Liver (tissue), 3 donors: ENCODE measurements around the gene SH3PXD2A.

Source experiments
- CTCF ChIP-seq: fragments of 150-350 bp; IDR thresholded peaks from 2 replicates; pipeline ENCODE4 v1.5.1; 2017; ENCODE audit warnings: improper control_type of control experiment, low read depth, low read length; ENCODE audit not compliant: missing input control
- JUND ChIP-seq, 2 donors: IDR thresholded peaks; 2 replicates each; pipeline ENCODE4 v1.6.1; 2016; ENCODE audit warnings: antibody characterized with exemption in 2 of 2
- RAD21 ChIP-seq, 2 donors: IDR thresholded peaks; 2 replicates each; pipeline ENCODE4 v1.6.1; 2016; ENCODE audit warnings: antibody characterized with exemption in 2 of 2, mild to moderate bottlenecking in 2 of 2
- REST ChIP-seq: IDR thresholded peaks from 2 replicates; pipeline ENCODE4 v1.6.1; 2016; ENCODE audit warnings: antibody characterized with exemption, mild to moderate bottlenecking
- donor health status: healthy.
- donor health status: healthy.

GRCh38 chr10:103874730-103875129, 19.4 kb upstream of the SH3PXD2A start:
- TF ChIP-seq CTCF, result no peak
- TF ChIP-seq REST, result no peak
- TF ChIP-seq JUND (IDR thresholded peaks at IDR 0.05), result no peak
- TF ChIP-seq RAD21 (IDR thresholded peaks at IDR 0.05), result no peak
